BJ (cell line): ENCODE data around the gene CAT. TPM values are rescaled to one million over a fixed set of nuclear protein-coding genes. Genes with fewer than 3 reads are reported as not detected.

Source experiments
- CTCF ChIA-PET: fragments of 350-600 bp; formaldehyde crosslinking; extraction: SDS; loops from one replicate; lab custom pipeline; 2021; ENCODE audit warnings: antibody characterized with exemption, inconsistent platforms; lab: Yijun Ruan, JAX
- POLR2A ChIA-PET: fragments of 300-600 bp; sonication (Branson Sonifier 250); formaldehyde crosslinking; extraction: SDS; loops from one replicate; lab custom pipeline; 2021; ENCODE audit warnings: antibody characterized with exemption; lab: Charles Lee
- DNase-seq: peaks from one replicate; pipeline ENCODE4 v3.0.0-alpha.2; 2011; ENCODE audit warnings: low read depth
- H3K27me3 ChIP-seq: 2 replicates; pipeline ENCODE4 v1.6.0; 2011; ENCODE audit warnings: low read length; ENCODE audit not compliant: control insufficient read depth, insufficient read depth
- H3K36me3 ChIP-seq: 2 replicates; pipeline ENCODE4 v1.5.1; 2011; ENCODE audit warnings: low read length; ENCODE audit not compliant: control insufficient read depth, insufficient read depth
- H3K4me3 ChIP-seq: 2 replicates; pipeline ENCODE4 v1.5.1; 2011; ENCODE audit warnings: low read depth, mild to moderate bottlenecking, control low read depth, low read length
- CTCF ChIP-seq: IDR thresholded peaks from 2 replicates; pipeline ENCODE4 v1.5.1; 2011; ENCODE audit warnings: low read depth, mild to moderate bottlenecking, control low read depth, inconsistent platforms, low read length, moderate library complexity; ENCODE audit not compliant: insufficient read depth
- polyA plus RNA-seq: library from polyadenylated mRNA; depleted of rRNA; stranded (reverse); fragments of >200 nt; gene quantifications from 2 replicates; pipeline ENCODE4 v1.2.3, GENCODE V29; 2011

The CAT gene
- polyA plus RNA-seq, 1 experiment: 101 TPM

- Histone ChIP-seq H3K36me3 (no peaks in the 10 kb centered on the region), H3K4me3 (no peak overlapping the region), H3K27me3 (peaks cover 3% of the 10 kb centered on the region)
- DNase-seq: no peak
- CTCF ChIA-PET: no interaction called here
- POLR2A ChIA-PET: no interaction called here
- no peak for TF ChIP-seq CTCF
These were observed 30.1 kb upstream of the CAT start for GRCh38 chr11:34408580-34409172.

- H3K27me3 ChIP-seq: peaks cover 6% of the 10 kb centered on the region
- no peaks in the 10 kb centered on the region for H3K36me3 ChIP-seq
- POLR2A ChIA-PET: no interaction called here
- no peak for DNase-seq
- TF ChIP-seq CTCF: no peak
- CTCF ChIA-PET: no interaction called here
- no peak overlapping the region for H3K4me3 ChIP-seq
These were observed 27.6 kb upstream of the CAT start for GRCh38 chr11:34411111-34411510.

- ChIA-PET POLR2A (no interaction called here), CTCF (no interaction called here)
- no peak for DNase-seq
- H3K4me3 ChIP-seq: no peak overlapping the region
- H3K36me3 ChIP-seq: no peaks in the 10 kb centered on the region
- H3K27me3 ChIP-seq: peaks cover 6% of the 10 kb centered on the region
- TF ChIP-seq CTCF: no peak
These were observed 26.9 kb upstream of the CAT start for GRCh38 chr11:34411791-34412190.

GRCh38 chr11:34413263-34413662 lies 25.5 kb upstream of the CAT start:
- no peak for TF ChIP-seq CTCF
- Histone ChIP-seq H3K4me3 (no peak overlapping the region), H3K36me3 (no peaks in the 10 kb centered on the region), H3K27me3 (peaks cover 3% of the 10 kb centered on the region)
- ChIA-PET CTCF (no interaction called here), POLR2A (no interaction called here)
- no peak for DNase-seq

GRCh38 chr11:34415538-34415937 lies 23.2 kb upstream of the CAT start:
- Histone ChIP-seq H3K4me3 (no peak overlapping the region), H3K36me3 (no peaks in the 10 kb centered on the region), H3K27me3 (peaks cover 3% of the 10 kb centered on the region; the same call in 1 of the 2 replicates)
- CTCF ChIA-PET: interaction anchor here (0.5 to 3.5 kb wide), 3 partner anchors 12 to 201 kb away, joined by 4 to 19 read pairs (median 4); no protein-coding TSS in a partner anchor
- TF ChIP-seq CTCF: no peak
- no peak for DNase-seq
- POLR2A ChIA-PET: no interaction called here
